GM23338 (cell line): ENCODE results near the gene PTH. TPM values are rescaled to one million over a fixed set of nuclear protein-coding genes. Genes with fewer than 3 reads are reported as not detected.

ENCODE experiments used
- ATAC-seq: fragments of 200-7000 bp; cut with Tn5 transposase; 3 replicates; pipeline ENCODE4 v1.9.1; 2020
- DNase-seq: peaks from one replicate; pipeline ENCODE4 v3.0.0-alpha.2; 2015; ENCODE audit warnings: low spot score
- H2AFZ ChIP-seq: fragments of 200-600 bp; sonication (generic); 2 replicates; pipeline ENCODE4 v1.8.0; 2016; ENCODE audit warnings: antibody characterized with exemption, mild to moderate bottlenecking, moderate library complexity
- H3F3A ChIP-seq: fragments of 200-600 bp; sonication (generic); replicated peaks from 2 replicates; pipeline ENCODE4 v1.8.0; 2017; ENCODE audit warnings: antibody characterized with exemption, mixed run types, low read depth
- H3K27ac ChIP-seq: fragments of 200-600 bp; sonication (generic); 2 replicates; pipeline ENCODE4 v1.6.1; 2016; ENCODE audit warnings: low read depth
- H3K27me3 ChIP-seq: fragments of 200-600 bp; sonication (generic); 2 replicates; pipeline ENCODE4 v1.8.0; 2016; ENCODE audit warnings: mild to moderate bottlenecking, mixed run types, moderate library complexity; ENCODE audit not compliant: insufficient read depth
- H3K36me3 ChIP-seq: fragments of 200-600 bp; sonication (generic); 2 replicates; pipeline ENCODE4 v1.8.0; 2016; ENCODE audit warnings: mild to moderate bottlenecking; ENCODE audit not compliant: insufficient read depth
- H3K4me1 ChIP-seq: fragments of 200-600 bp; sonication (generic); 2 replicates; pipeline ENCODE4 v1.8.0; 2016; ENCODE audit warnings: mild to moderate bottlenecking, moderate library complexity; ENCODE audit not compliant: insufficient read depth
- H3K4me2 ChIP-seq: fragments of 200-600 bp; sonication (generic); 2 replicates; pipeline ENCODE4 v1.7.1; 2017; ENCODE audit warnings: mixed run types
- H3K4me3 ChIP-seq: fragments of 200-600 bp; sonication (generic); 2 replicates; pipeline ENCODE4 v1.6.1; 2016; ENCODE audit warnings: mixed run types
- H3K79me2 ChIP-seq: fragments of 200-600 bp; sonication (generic); replicated peaks from 2 replicates; pipeline ENCODE4 v1.8.0; 2017; ENCODE audit warnings: mild to moderate bottlenecking; ENCODE audit not compliant: insufficient read depth
- H3K9me2 ChIP-seq: fragments of 200-600 bp; sonication (generic); 2 replicates; pipeline ENCODE4 v1.8.0; 2017; ENCODE audit not compliant: insufficient read depth
- H4K20me1 ChIP-seq: fragments of 200-600 bp; sonication (generic); replicated peaks from 2 replicates; pipeline ENCODE4 v1.8.0; 2017; ENCODE audit warnings: mild to moderate bottlenecking; ENCODE audit not compliant: insufficient read depth
- H3K27ac Mint-ChIP-seq: 2 replicates; pipeline ENCODE4 v1.8.0; 2020; ENCODE audit warnings: inconsistent platforms, mild to moderate bottlenecking, moderate library complexity, mixed read lengths
- H3K27me3 Mint-ChIP-seq: 3 replicates; pipeline ENCODE4 v1.8.0; 2022; ENCODE audit warnings: low read depth, mild to moderate bottlenecking, moderate library complexity, mixed read lengths, inconsistent platforms; ENCODE audit not compliant: insufficient read depth, poor library complexity
- H3K36me3 Mint-ChIP-seq: 3 replicates; pipeline ENCODE4 v1.8.0; 2021; ENCODE audit warnings: low read depth, mild to moderate bottlenecking, inconsistent platforms, moderate library complexity, mixed read lengths
- H3K4me1 Mint-ChIP-seq: 3 replicates; pipeline ENCODE4 v1.8.0; 2020; ENCODE audit warnings: mild to moderate bottlenecking, inconsistent platforms, mixed read lengths
- H3K4me3 Mint-ChIP-seq: 3 replicates; pipeline ENCODE4 v1.8.0; 2021; ENCODE audit warnings: moderate library complexity, mild to moderate bottlenecking, inconsistent platforms, mixed read lengths
- H3K9me3 Mint-ChIP-seq: 3 replicates; pipeline ENCODE4 v1.8.0; 2020; ENCODE audit warnings: moderate library complexity, mild to moderate bottlenecking, inconsistent platforms, mixed read lengths
- CREB1 ChIP-seq: fragments of 250-450 bp; sonication (Bioruptor Pico); IDR thresholded peaks from 2 replicates; pipeline ENCODE4 v1.5.0; 2020; ENCODE audit warnings: low read depth, mild to moderate bottlenecking, moderate library complexity
- CTCF ChIP-seq, 2 experiments: fragments of 200-600 bp in 1 of 2; sonication (generic) in 1 of 2; conservative IDR thresholded peaks; 2 replicates each; pipeline versions ENCODE4 v1.5.1 to v1.6.1; 2016 to 2017; ENCODE audit warnings: antibody characterized with exemption in 2 of 2, low read depth in 2 of 2, mild to moderate bottlenecking in 2 of 2, moderate library complexity in 1 of 2
- EZH2phosphoT487 ChIP-seq: fragments of 200-600 bp; sonication (generic); IDR thresholded peaks from one replicate; pipeline ENCODE4 v1.8.1; 2018; ENCODE audit warnings: antibody characterized with exemption; ENCODE audit not compliant: unreplicated experiment
- REST ChIP-seq: IDR thresholded peaks from one replicate; pipeline ENCODE4 v1.6.1; 2018; ENCODE audit warnings: antibody characterized with exemption; ENCODE audit not compliant: unreplicated experiment
- ZNF114 ChIP-seq: fragments of 250-450 bp; sonication (Bioruptor Pico); IDR thresholded peaks from 2 replicates; pipeline ENCODE4 v1.5.0; 2020; ENCODE audit warnings: mild to moderate bottlenecking, moderate library complexity
- ZNF331 ChIP-seq: fragments of 250-450 bp; sonication (Bioruptor Pico); IDR thresholded peaks from 2 replicates; pipeline ENCODE4 v1.5.0; 2020; ENCODE audit warnings: low read depth, mild to moderate bottlenecking, moderate library complexity
- ZNF462 ChIP-seq: fragments of 250-450 bp; sonication (Bioruptor Pico); IDR thresholded peaks from 2 replicates; pipeline ENCODE4 v1.5.0; 2020; ENCODE audit warnings: mild to moderate bottlenecking, moderate library complexity
- polyA plus RNA-seq: library from polyadenylated mRNA; unstranded; fragments of >200 nt; fragmentation: Nextera tagmentation; extraction: Ambion mirVana; gene quantifications from 2 replicates; pipeline ENCODE4 v1.2.1, GENCODE V29; 2016
- total RNA-seq: library from RNA; depleted of rRNA; stranded (reverse); fragments of >200 nt; shearing (Covaris generic); gene quantifications from 2 replicates; pipeline ENCODE4 v1.2.3, GENCODE V29; 2014

The PTH gene
- total and polyA plus RNA-seq, 2 experiments from 2014 or later, result not detected

GRCh38 chr11:13465909-13466371, 29.9 kb downstream of the PTH start (continued):
- TF ChIP-seq ZNF462 (CRISPR knock-in tag), result no peak

- Histone ChIP-seq H3K4me3 (peak overlapping the region; percentile 88), H3K36me3 (no peaks in the 10 kb centered on the region), H3K27ac (no peak overlapping the region; the same call in 1 of the 2 replicates), H3F3A (no peaks in the 10 kb centered on the region), H3K79me2 (peaks cover 32% of the 10 kb centered on the region), H3K4me2 (peak overlapping the region; percentile 82), H4K20me1 (0 out of 2 replicates have a peak, but pooled peaks cover 4% of the 10 kb centered on the region), H3K27me3 (no peaks in the 10 kb centered on the region), H3K9me2 (no peaks in the 10 kb centered on the region), H3K4me1 (peaks cover 18% of the 10 kb centered on the region; the same call in 1 of the 2 replicates), H2AFZ (peak overlapping the region; percentile 98)
- Mint-ChIP-seq H3K27ac (0 out of 2 replicates have a peak overlapping the region, but pooled peaks have one; percentile 53), H3K27me3 (peaks cover 13% of the 10 kb centered on the region), H3K9me3 (no peaks in the 10 kb centered on the region; the same call in 2 of the 3 replicates), H3K4me1 (peaks cover 23% of the 10 kb centered on the region), H3K4me3 (peak overlapping the region; percentile 98), H3K36me3 (no peaks in the 10 kb centered on the region)
- DNase-seq (no peak), ATAC-seq (no peak)
- TF ChIP-seq ZNF114 (CRISPR knock-in tag) (no peak), EZH2phosphoT487 (no peak), ZNF331 (CRISPR knock-in tag) (no peak), REST (no peak), CREB1 (no peak), CTCF (conservative IDR thresholded peaks at IDR 0.05; ENCODE audit: low read depth in 2 of 2) (no peak)
These were observed 32.0 kb downstream of the PTH start for GRCh38 chr11:13463779-13464290.
